ENCODE results near the gene CRYL1.

DNA sequence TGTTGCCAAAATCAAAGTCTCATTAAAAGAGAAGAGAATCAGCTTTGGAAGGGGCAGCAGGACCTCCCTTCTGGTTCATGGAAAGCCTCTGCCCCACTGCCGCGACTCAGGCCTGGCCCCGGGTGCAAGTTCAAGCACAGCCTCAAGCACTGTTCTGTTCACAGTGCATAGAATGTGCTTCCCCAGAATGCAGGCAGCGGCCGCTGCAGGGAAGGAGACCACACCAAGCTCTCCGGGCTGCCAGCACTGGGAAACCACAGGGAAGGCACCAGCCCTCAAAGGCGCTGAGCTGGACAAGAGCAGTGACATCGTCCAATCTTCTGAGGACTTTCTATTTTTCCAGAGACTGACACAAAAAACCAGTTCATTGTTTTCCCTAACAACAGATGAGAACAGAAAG is 55.5 kb downstream of the CRYL1 start:
- TF ChIP-seq, protein P1, sequence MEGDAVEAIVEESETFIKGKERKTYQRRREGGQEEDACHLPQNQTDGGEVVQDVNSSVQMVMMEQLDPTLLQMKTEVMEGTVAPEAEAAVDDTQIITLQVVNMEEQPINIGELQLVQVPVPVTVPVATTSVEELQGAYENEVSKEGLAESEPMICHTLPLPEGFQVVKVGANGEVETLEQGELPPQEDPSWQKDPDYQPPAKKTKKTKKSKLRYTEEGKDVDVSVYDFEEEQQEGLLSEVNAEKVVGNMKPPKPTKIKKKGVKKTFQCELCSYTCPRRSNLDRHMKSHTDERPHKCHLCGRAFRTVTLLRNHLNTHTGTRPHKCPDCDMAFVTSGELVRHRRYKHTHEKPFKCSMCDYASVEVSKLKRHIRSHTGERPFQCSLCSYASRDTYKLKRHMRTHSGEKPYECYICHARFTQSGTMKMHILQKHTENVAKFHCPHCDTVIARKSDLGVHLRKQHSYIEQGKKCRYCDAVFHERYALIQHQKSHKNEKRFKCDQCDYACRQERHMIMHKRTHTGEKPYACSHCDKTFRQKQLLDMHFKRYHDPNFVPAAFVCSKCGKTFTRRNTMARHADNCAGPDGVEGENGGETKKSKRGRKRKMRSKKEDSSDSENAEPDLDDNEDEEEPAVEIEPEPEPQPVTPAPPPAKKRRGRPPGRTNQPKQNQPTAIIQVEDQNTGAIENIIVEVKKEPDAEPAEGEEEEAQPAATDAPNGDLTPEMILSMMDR (IDR thresholded peaks at IDR 0.05; ENCODE audit: insufficient read depth, low read length), result no peak
- no peak for TF ChIP-seq POLR2AphosphoS5 (IDR thresholded peaks at IDR 0.05; ENCODE audit: low read depth)
